Ectodermal cell (in vitro differentiated cells): ENCODE measurements around the gene ICA1.

Source experiments
- H3K27ac ChIP-seq: 2 replicates; pipeline ENCODE4 v1.7.0; 2013; ENCODE audit warnings: mild to moderate bottlenecking, low read depth, low read length; ENCODE audit not compliant: insufficient read depth, poor library complexity, severe bottlenecking
- H3K27me3 ChIP-seq: 2 replicates; pipeline ENCODE4 v1.7.0; 2013; ENCODE audit warnings: mild to moderate bottlenecking, low read length; ENCODE audit not compliant: insufficient read depth, control insufficient read depth, poor library complexity, severe bottlenecking
- H3K36me3 ChIP-seq: one replicate; pipeline ENCODE4 v1.7.0; 2013; ENCODE audit warnings: low read length; ENCODE audit not compliant: control insufficient read depth, insufficient read depth
- H3K4me1 ChIP-seq: one replicate; pipeline ENCODE4 v1.7.0; 2013; ENCODE audit warnings: low read length; ENCODE audit not compliant: control insufficient read depth, insufficient read depth
- H3K4me3 ChIP-seq: 2 replicates; pipeline ENCODE4 v1.7.0; 2013; ENCODE audit warnings: low read depth, low read length, control low read depth; ENCODE audit not compliant: insufficient read depth
- H3K9me3 ChIP-seq: 2 replicates; pipeline ENCODE4 v1.7.0; 2013; ENCODE audit warnings: mild to moderate bottlenecking, low read length, moderate library complexity; ENCODE audit not compliant: control insufficient read depth
- WGBS, 2 experiments: methylation state at CpG; one replicate each; pipeline ENCODE4 v1.1.7; 2013; ENCODE audit warnings: missing lambda C conversion rate in 2 of 2; 5-methylcytosine and 5-hydroxymethylcytosine counted together

ICA1 gene

DNA sequence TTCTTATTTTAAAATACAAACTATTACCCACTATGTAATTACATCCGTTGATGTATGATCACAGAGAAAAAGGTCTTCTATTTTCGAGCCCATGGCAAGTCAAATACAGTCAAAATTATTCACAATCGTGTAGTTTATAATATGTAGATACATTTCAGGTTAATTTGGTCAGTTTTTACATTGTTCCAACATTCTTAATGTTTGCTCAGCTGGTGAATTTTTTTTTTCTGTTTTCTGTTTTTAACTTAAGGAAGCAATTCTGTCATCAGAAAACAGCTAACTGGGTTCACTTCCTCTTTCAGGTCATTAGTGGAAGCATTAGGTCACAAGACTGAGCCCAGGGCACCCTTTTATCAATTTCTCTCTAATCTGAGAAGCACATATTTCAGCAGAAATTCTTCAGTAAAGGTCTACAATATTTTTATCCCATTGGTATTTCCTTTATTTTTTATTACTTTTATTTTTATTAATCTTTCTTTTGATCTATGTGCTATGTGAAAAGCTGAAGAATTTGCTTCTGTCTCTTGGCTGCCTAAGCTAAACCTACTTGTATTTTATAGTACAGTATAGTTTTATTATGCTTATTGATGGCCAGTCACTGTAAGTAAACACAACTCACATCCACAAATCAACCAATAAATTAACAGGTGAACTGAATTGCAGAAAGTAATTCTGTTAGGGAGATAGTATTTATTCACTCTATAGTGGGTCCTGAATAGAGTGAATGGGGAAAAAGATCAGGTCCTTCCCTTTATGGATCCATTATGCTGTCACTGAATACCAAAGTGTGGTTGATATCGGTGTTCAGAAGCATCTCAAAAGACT, 84.6 kb downstream of the ICA1 start:
- no peaks in the 10 kb centered on the region for H3K9me3 ChIP-seq
- no peak overlapping the region for H3K4me3 ChIP-seq
- no peaks in the 10 kb centered on the region for H3K36me3 ChIP-seq
- H3K27ac ChIP-seq = no peak overlapping the region
- no peaks in the 10 kb centered on the region for H3K4me1 ChIP-seq
- WGBS, 2 experiments = 77 to 94% methylated on average over 2 to 4 of the region's 4 CpGs
- H3K27me3 ChIP-seq = no peaks in the 10 kb centered on the region

GRCh38 chr7:8176370-8177081, 85.4 kb downstream of the ICA1 start:
- no peaks in the 10 kb centered on the region for H3K4me1 ChIP-seq
- no peaks in the 10 kb centered on the region for H3K27me3 ChIP-seq
- no peaks in the 10 kb centered on the region for H3K36me3 ChIP-seq
- H3K9me3 ChIP-seq = no peaks in the 10 kb centered on the region
- no peak overlapping the region for H3K27ac ChIP-seq
- no peak overlapping the region for H3K4me3 ChIP-seq
- WGBS, 2 experiments = 82% methylated on average over 9 to 10 of the region's 10 CpGs

DNA sequence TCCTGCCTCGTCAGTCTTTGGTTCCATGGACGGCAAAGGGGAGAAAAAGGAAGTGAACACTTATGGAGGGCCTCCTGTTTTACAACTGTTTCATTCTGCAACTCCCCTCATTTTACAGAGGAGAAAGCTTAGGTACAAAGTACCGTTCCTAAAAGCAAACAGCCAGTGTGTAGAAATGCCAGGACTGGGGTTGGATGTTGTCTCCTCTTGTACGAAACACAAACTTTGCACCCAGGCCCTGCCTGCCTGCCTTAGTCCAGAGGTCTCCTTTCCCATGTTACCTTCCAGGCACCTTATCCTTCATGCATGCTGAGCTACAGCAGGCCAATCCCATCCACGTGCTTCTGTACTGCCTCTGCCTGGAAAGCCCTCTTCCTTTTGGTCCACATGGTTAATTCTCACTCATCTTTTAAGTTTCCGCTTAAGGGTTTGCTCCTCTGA, 86.0 kb downstream of the ICA1 start:
- no peak overlapping the region for H3K27ac ChIP-seq
- no peaks in the 10 kb centered on the region for H3K4me1 ChIP-seq
- 89 to 90% methylated on average over 6 of the region's 6 CpGs for WGBS, 2 experiments
- no peak overlapping the region for H3K4me3 ChIP-seq
- H3K36me3 ChIP-seq = no peaks in the 10 kb centered on the region
- H3K9me3 ChIP-seq = no peaks in the 10 kb centered on the region
- H3K27me3 ChIP-seq = no peaks in the 10 kb centered on the region

GRCh38 chr7:8172372-8173354, 89.3 kb downstream of the ICA1 start:
- no peaks in the 10 kb centered on the region for H3K4me1 ChIP-seq
- H3K27me3 ChIP-seq = no peaks in the 10 kb centered on the region
- no peak overlapping the region for H3K4me3 ChIP-seq
- WGBS, 2 experiments = 90 to 94% methylated on average over 4 to 5 of the region's 5 CpGs
- H3K9me3 ChIP-seq = no peaks in the 10 kb centered on the region
- H3K27ac ChIP-seq = no peak overlapping the region
- H3K36me3 ChIP-seq = no peaks in the 10 kb centered on the region

GRCh38 chr7:8169171-8169570, 92.8 kb downstream of the ICA1 start:
- no peaks in the 10 kb centered on the region for H3K36me3 ChIP-seq
- H3K27ac ChIP-seq = no peak overlapping the region
- no peaks in the 10 kb centered on the region for H3K9me3 ChIP-seq
- H3K4me3 ChIP-seq = no peak overlapping the region
- no peaks in the 10 kb centered on the region for H3K27me3 ChIP-seq
- H3K4me1 ChIP-seq = no peaks in the 10 kb centered on the region
- no CpG with 5 or more reads among the region's 1 CpG for WGBS, 2 experiments

GRCh38 chr7:8168336-8168735, 93.6 kb downstream of the ICA1 start:
- no peaks in the 10 kb centered on the region for H3K27me3 ChIP-seq

DNA sequence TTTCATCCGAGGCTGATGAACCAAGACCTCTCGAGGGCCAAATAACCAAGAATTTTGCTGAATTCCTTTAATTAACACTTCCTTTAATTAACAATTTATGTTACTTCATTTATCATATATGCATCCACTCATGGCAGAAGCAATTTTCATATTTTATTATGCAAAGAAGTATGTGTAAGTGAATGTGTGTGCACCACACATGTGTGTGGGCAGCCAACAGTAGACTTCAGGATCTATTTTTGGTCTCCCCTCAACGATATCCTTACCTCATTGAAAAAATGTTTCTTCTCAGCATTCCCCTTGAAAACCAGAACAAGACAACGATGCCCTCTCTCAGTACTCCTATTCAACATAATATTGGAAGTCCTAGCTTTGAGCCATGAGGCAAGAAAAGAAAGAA, 96.8 kb downstream of the ICA1 start:
- no peak overlapping the region for H3K4me3 ChIP-seq
- 24% methylated on average over 4 of the region's 4 CpGs for WGBS, 2 experiments
- H3K4me1 ChIP-seq = no peaks in the 10 kb centered on the region
- no peaks in the 10 kb centered on the region for H3K36me3 ChIP-seq
- no peaks in the 10 kb centered on the region for H3K27me3 ChIP-seq
- no peak overlapping the region for H3K27ac ChIP-seq
- no peaks in the 10 kb centered on the region for H3K9me3 ChIP-seq

More at GRCh38 chr7:8168336-8168735, 93.6 kb downstream of the ICA1 start:
- H3K36me3 ChIP-seq = no peaks in the 10 kb centered on the region
- no peak overlapping the region for H3K4me3 ChIP-seq
- H3K4me1 ChIP-seq = no peaks in the 10 kb centered on the region
- 89 to 95% methylated on average over 3 of the region's 3 CpGs for WGBS, 2 experiments
- H3K27ac ChIP-seq = no peak overlapping the region
- H3K9me3 ChIP-seq = no peaks in the 10 kb centered on the region

DNA sequence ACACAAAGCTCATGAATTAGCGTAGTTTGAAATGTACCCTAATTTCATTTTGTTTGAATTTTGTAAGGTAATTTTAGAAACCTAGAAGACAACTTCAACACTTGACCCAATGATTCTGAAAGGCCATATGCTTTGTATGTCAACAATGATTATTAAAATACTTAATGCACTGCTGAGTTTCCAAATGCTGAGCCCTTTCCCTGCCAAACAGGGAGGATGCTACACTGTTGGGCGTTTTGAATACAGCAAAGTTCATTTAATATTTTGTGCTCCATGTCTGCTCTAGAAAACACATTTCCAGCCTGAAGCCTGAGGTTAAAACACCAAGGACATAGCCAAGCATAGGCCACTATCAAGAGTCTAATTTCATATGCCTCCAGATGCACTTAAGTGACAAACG, 99.8 kb downstream of the ICA1 start:
- 88 to 93% methylated on average over 1 to 2 of the region's 3 CpGs for WGBS, 2 experiments

DNA sequence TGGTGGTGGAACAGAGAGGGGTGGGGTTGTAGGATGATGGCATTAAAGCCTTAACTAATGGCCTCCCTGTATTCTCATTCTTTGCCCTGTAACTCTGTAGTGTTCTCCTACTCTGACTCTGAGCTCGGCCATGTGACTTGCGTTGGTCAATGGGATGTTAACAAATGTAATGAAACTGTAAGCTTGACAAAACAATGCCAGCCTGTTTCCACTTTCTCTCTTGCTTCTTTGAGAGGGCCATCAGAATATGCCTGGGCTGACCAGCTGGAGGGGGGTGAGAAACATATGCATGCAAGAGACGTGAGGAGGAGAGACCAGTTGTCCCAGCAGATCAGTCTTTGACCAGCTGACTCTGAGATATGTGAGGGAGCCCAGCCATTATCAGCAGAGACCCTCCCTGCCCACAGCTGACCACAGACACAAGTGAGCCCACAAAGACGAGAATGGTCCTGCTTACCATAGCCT, 100.6 kb downstream of the ICA1 start:
- Histone ChIP-seq H3K27me3 (no peaks in the 10 kb centered on the region), H3K4me1 (no peaks in the 10 kb centered on the region), H3K9me3 (no peaks in the 10 kb centered on the region), H3K36me3 (no peaks in the 10 kb centered on the region), H3K4me3 (no peak overlapping the region), H3K27ac (no peak overlapping the region)
- WGBS, 2 experiments = 89 to 95% methylated on average over 4 of the region's 4 CpGs

More for the DNA sequence above, 99.8 kb downstream of the ICA1 start:
- Histone ChIP-seq H3K27ac (no peak overlapping the region), H3K4me3 (no peak overlapping the region), H3K27me3 (no peaks in the 10 kb centered on the region), H3K9me3 (no peaks in the 10 kb centered on the region), H3K4me1 (no peaks in the 10 kb centered on the region), H3K36me3 (no peaks in the 10 kb centered on the region)
